Activated gamma-delta T cell treated with Interleukin-2 at 50 U/mL for 16 hours (primary cell): ENCODE results near the gene STK11.

Source experiments
- DNase-seq: peaks from one replicate; pipeline ENCODE4 v3.0.0-alpha.2; 2020

STK11 gene

GRCh38 chr19:1226522-1227303 is 21.1 kb downstream of the STK11 start:
- no peak for DNase-seq

- DNase-seq = no peak
These were observed 21.9 kb downstream of the STK11 start for GRCh38 chr19:1227304-1228054.

- DNase-seq = no peak
These were observed 22.8 kb downstream of the STK11 start for GRCh38 chr19:1228161-1228957.

- DNase-seq = no peak
These were observed 23.7 kb downstream of the STK11 start for GRCh38 chr19:1229056-1229923.

- no peak for DNase-seq
These were observed 24.6 kb downstream of the STK11 start for GRCh38 chr19:1229924-1230782.

- DNase-seq = no peak
These were observed 25.4 kb downstream of the STK11 start for GRCh38 chr19:1230783-1231489.

GRCh38 chr19:1231729-1232637 is 26.4 kb downstream of the STK11 start:
- DNase-seq = no peak

- DNase-seq = no peak
These were observed 27.1 kb downstream of the STK11 start for GRCh38 chr19:1232652-1233072.

GRCh38 chr19:1233115-1233667 is 27.6 kb downstream of the STK11 start:
- no peak for DNase-seq

- DNase-seq = no peak
These were observed 28.7 kb downstream of the STK11 start for GRCh38 chr19:1234051-1234954.

- no peak for DNase-seq
These were observed 29.4 kb downstream of the STK11 start for GRCh38 chr19:1234955-1235380.

GRCh38 chr19:1235625-1236538 is 30.3 kb downstream of the STK11 start:
- no peak for DNase-seq

- DNase-seq = no peak
These were observed 31.0 kb downstream of the STK11 start for GRCh38 chr19:1236576-1236975.

GRCh38 chr19:1237027-1237659 is 31.6 kb downstream of the STK11 start:
- no peak for DNase-seq

GRCh38 chr19:1237754-1238368 is 32.3 kb downstream of the STK11 start, which contains the start of gene CBARP:
Gene CBARP, minus strand, starts transcription at chr19:1238005. Its CDS starts 1,905 bp downstream, at chr19:1236100.
- no peak for DNase-seq
